Liver (tissue), 9 donors: ENCODE measurements around the gene NOTCH4. TPM values are rescaled to one million over a fixed set of nuclear protein-coding genes. Genes with fewer than 3 reads are reported as not detected.

Experiments
- DNase-seq: peaks from one replicate; pipeline ENCODE4 v3.0.0-alpha.2; 2017; ENCODE audit warnings: low spot score
- H3K27ac ChIP-seq, 2 donors: one replicate each; pipeline ENCODE4 v1.7.0; 2013; ENCODE audit warnings: inconsistent platforms in 2 of 2, low read length in 2 of 2, control low read depth in 1 of 2, low read depth in 1 of 2, mild to moderate bottlenecking in 1 of 2
- H3K27me3 ChIP-seq, 4 donors: one replicate each; pipeline versions ENCODE4 v1.6.1 to v1.7.0; 2013; ENCODE audit warnings: low read length in 3 of 4, inconsistent platforms in 1 of 4, mild to moderate bottlenecking in 1 of 4, moderate library complexity in 1 of 4; ENCODE audit not compliant: control insufficient read depth in 4 of 4, insufficient read depth in 4 of 4
- H3K36me3 ChIP-seq, 4 donors: one replicate each; pipeline versions ENCODE4 v1.6.1 to v1.7.0; 2013; ENCODE audit warnings: low read length in 3 of 4, mild to moderate bottlenecking in 3 of 4, low read depth in 1 of 4, moderate library complexity in 1 of 4; ENCODE audit not compliant: control insufficient read depth in 4 of 4, insufficient read depth in 3 of 4
- H3K4me1 ChIP-seq, 4 donors: one replicate each; pipeline versions ENCODE4 v1.6.1 to v1.7.0; 2013; ENCODE audit warnings: low read length in 3 of 4, mild to moderate bottlenecking in 3 of 4, moderate library complexity in 1 of 4; ENCODE audit not compliant: control insufficient read depth in 4 of 4, insufficient read depth in 4 of 4
- H3K4me3 ChIP-seq, 3 donors: one replicate each; pipeline versions ENCODE4 v1.6.1 to v1.7.0; 2013; ENCODE audit warnings: low read length in 3 of 3, control low read depth in 1 of 3, low read depth in 1 of 3, mild to moderate bottlenecking in 1 of 3
- H3K9ac ChIP-seq, 2 donors: one replicate each; pipeline ENCODE4 v1.7.0; 2013; ENCODE audit warnings: low read length in 2 of 2, mild to moderate bottlenecking in 2 of 2, moderate library complexity in 2 of 2, control low read depth in 1 of 2, low read depth in 1 of 2
- H3K9me3 ChIP-seq, 4 donors: one replicate each; pipeline versions ENCODE4 v1.6.1 to v1.7.0; 2013; ENCODE audit warnings: low read length in 3 of 4; ENCODE audit not compliant: control insufficient read depth in 4 of 4
- EGR1 ChIP-seq, 2 donors: IDR thresholded peaks; 2 replicates each; pipeline ENCODE4 v1.6.1; 2016 to 2018; ENCODE audit warnings: antibody characterized with exemption in 2 of 2, low read depth in 2 of 2
- FOXA1 ChIP-seq: IDR thresholded peaks from 2 replicates; pipeline ENCODE4 v1.6.1; 2016; ENCODE audit warnings: antibody characterized with exemption
- FOXA2 ChIP-seq: IDR thresholded peaks from 2 replicates; pipeline ENCODE4 v1.6.1; 2016; ENCODE audit warnings: antibody characterized with exemption
- GABPA ChIP-seq, 2 donors: IDR thresholded peaks in 1 of 2; conservative IDR thresholded peaks in 1 of 2; 2 replicates each; pipeline ENCODE4 v1.6.1; 2016; ENCODE audit warnings: antibody characterized with exemption in 2 of 2, mild to moderate bottlenecking in 1 of 2, moderate library complexity in 1 of 2
- HNF4A ChIP-seq, 2 donors: conservative IDR thresholded peaks; 2 replicates each; pipeline ENCODE4 v1.6.1; 2016; ENCODE audit warnings: antibody characterized with exemption in 2 of 2, mild to moderate bottlenecking in 2 of 2
- HNF4G ChIP-seq: IDR thresholded peaks from 2 replicates; pipeline ENCODE4 v1.6.1; 2016; ENCODE audit warnings: antibody characterized with exemption
- JUND ChIP-seq, 2 donors: IDR thresholded peaks; 2 replicates each; pipeline ENCODE4 v1.6.1; 2016; ENCODE audit warnings: antibody characterized with exemption in 2 of 2
- NR2F2 ChIP-seq: IDR thresholded peaks from 2 replicates; pipeline ENCODE4 v1.6.1; 2016; ENCODE audit warnings: antibody characterized with exemption
- RAD21 ChIP-seq, 2 donors: IDR thresholded peaks; 2 replicates each; pipeline ENCODE4 v1.6.1; 2016; ENCODE audit warnings: antibody characterized with exemption in 2 of 2, mild to moderate bottlenecking in 2 of 2
- RXRA ChIP-seq, 2 donors: IDR thresholded peaks; 2 replicates each; pipeline ENCODE4 v1.6.1; 2017 to 2018; ENCODE audit warnings: antibody characterized with exemption in 2 of 2, mild to moderate bottlenecking in 1 of 2
- SP1 ChIP-seq: IDR thresholded peaks from 2 replicates; pipeline ENCODE4 v1.6.1; 2018; ENCODE audit warnings: antibody characterized with exemption, mild to moderate bottlenecking
- TAF1 ChIP-seq: conservative IDR thresholded peaks from 2 replicates; pipeline ENCODE4 v1.6.1; 2016; ENCODE audit warnings: antibody characterized with exemption, mild to moderate bottlenecking
- YY1 ChIP-seq: IDR thresholded peaks from 2 replicates; pipeline ENCODE4 v1.6.1; 2016; ENCODE audit warnings: antibody characterized with exemption, mild to moderate bottlenecking
- WGBS: extraction: QIAGEN DNeasy Blood & Tissue Kit; methylation state at CpG from one replicate; pipeline ENCODE4 v1.1.7; 2013; 5-methylcytosine and 5-hydroxymethylcytosine counted together
- polyA plus RNA-seq, 2 donors: library from polyadenylated mRNA; stranded (reverse) in 1 of 2; unstranded in 1 of 2; fragments of 200-250 nt in 1 of 2; fragments of >200 nt in 1 of 2; fragmentation: Nextera tagmentation in 1 of 2; extraction: Ambion mirVana in 1 of 2; gene quantifications; one replicate each; pipeline versions ENCODE4 v1.2.1 to v1.2.3, GENCODE V29; 2013 to 2015
- total RNA-seq, 2 donors: library from RNA; depleted of rRNA; stranded (reverse); fragments of >200 nt; gene quantifications; one replicate each; pipeline ENCODE4 v1.2.3, GENCODE V29; 2014
- TF ChIP-seq, protein P1 (sequence below): IDR thresholded peaks from 2 replicates; pipeline ENCODE4 v1.6.1; 2016; ENCODE audit warnings: antibody characterized with exemption
- TF ChIP-seq, protein P2 (sequence below): IDR thresholded peaks from 2 replicates; pipeline ENCODE4 v1.6.1; 2016; ENCODE audit warnings: antibody characterized with exemption
- TF ChIP-seq, protein P3 (sequence below): IDR thresholded peaks from 2 replicates; pipeline ENCODE4 v1.6.1; 2016; ENCODE audit warnings: antibody characterized with exemption
- TF ChIP-seq, protein P4 (sequence below): fragments of 150-350 bp; IDR thresholded peaks from 2 replicates; pipeline ENCODE4 v1.5.1; 2017; ENCODE audit warnings: improper control_type of control experiment, low read depth, low read length; ENCODE audit not compliant: missing input control
- TF ChIP-seq, protein P5 (sequence below): IDR thresholded peaks from 2 replicates; pipeline ENCODE4 v1.6.1; 2016; ENCODE audit warnings: antibody characterized with exemption, mild to moderate bottlenecking
- donor health status: healthy.
- donor health status: healthy.
- donor health status: healthy.
- donor health status: healthy.
- donor health status: healthy.

NOTCH4 gene
- total and polyA plus RNA-seq, 4 donors: 2.6 to 15.1 (median 8.8) TPM

DNA sequence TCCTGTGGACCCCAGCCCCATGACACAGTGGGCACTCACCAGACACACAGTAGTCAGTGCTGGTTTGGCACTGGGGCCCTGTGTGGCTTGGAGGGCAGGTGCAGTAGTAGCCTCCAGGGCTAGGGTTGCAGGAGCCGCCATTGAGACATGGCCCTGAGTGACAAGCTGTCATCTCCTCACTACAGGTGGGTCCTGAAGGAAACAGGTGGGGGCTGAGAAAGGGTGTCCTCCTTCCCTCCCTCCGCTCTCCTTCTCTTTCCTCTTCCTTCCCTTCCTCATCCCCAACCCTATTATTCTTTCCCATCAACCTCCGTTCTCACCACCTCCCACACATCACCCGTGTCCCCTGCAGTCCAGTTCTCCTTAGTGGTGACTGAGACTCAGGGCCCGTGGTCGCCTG lies 10.2 kb downstream of the NOTCH4 start:
- no peaks in the 10 kb centered on the region for H3K27me3 ChIP-seq
- H3K27ac ChIP-seq: no peak overlapping the region
- no peak for TF ChIP-seq TAF1
- no peak for TF ChIP-seq NR2F2
- no peak for TF ChIP-seq FOXA1
- TF ChIP-seq YY1: no peak
- TF ChIP-seq, protein P1, sequence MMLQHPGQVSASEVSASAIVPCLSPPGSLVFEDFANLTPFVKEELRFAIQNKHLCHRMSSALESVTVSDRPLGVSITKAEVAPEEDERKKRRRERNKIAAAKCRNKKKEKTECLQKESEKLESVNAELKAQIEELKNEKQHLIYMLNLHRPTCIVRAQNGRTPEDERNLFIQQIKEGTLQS: no peak
- TF ChIP-seq EGR1 (IDR thresholded peaks at IDR 0.05; ENCODE audit: low read depth in 2 of 2): no peak
- no peak for TF ChIP-seq HNF4G
- TF ChIP-seq GABPA (IDR thresholded peaks at IDR 0.05 in 1 of 2, conservative IDR thresholded peaks at IDR 0.05 in 1 of 2): no peak
- no peak for TF ChIP-seq JUND (IDR thresholded peaks at IDR 0.05)
- no peak for TF ChIP-seq RXRA (IDR thresholded peaks at IDR 0.05)
- no peak for TF ChIP-seq FOXA2
- TF ChIP-seq, protein P2, sequence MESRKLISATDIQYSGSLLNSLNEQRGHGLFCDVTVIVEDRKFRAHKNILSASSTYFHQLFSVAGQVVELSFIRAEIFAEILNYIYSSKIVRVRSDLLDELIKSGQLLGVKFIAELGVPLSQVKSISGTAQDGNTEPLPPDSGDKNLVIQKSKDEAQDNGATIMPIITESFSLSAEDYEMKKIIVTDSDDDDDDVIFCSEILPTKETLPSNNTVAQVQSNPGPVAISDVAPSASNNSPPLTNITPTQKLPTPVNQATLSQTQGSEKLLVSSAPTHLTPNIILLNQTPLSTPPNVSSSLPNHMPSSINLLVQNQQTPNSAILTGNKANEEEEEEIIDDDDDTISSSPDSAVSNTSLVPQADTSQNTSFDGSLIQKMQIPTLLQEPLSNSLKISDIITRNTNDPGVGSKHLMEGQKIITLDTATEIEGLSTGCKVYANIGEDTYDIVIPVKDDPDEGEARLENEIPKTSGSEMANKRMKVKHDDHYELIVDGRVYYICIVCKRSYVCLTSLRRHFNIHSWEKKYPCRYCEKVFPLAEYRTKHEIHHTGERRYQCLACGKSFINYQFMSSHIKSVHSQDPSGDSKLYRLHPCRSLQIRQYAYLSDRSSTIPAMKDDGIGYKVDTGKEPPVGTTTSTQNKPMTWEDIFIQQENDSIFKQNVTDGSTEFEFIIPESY: no peak
- no peak for TF ChIP-seq HNF4A (conservative IDR thresholded peaks at IDR 0.05)
- TF ChIP-seq, protein P3, sequence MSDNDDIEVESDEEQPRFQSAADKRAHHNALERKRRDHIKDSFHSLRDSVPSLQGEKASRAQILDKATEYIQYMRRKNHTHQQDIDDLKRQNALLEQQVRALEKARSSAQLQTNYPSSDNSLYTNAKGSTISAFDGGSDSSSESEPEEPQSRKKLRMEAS: no peak
- TF ChIP-seq, protein P4, sequence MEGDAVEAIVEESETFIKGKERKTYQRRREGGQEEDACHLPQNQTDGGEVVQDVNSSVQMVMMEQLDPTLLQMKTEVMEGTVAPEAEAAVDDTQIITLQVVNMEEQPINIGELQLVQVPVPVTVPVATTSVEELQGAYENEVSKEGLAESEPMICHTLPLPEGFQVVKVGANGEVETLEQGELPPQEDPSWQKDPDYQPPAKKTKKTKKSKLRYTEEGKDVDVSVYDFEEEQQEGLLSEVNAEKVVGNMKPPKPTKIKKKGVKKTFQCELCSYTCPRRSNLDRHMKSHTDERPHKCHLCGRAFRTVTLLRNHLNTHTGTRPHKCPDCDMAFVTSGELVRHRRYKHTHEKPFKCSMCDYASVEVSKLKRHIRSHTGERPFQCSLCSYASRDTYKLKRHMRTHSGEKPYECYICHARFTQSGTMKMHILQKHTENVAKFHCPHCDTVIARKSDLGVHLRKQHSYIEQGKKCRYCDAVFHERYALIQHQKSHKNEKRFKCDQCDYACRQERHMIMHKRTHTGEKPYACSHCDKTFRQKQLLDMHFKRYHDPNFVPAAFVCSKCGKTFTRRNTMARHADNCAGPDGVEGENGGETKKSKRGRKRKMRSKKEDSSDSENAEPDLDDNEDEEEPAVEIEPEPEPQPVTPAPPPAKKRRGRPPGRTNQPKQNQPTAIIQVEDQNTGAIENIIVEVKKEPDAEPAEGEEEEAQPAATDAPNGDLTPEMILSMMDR: no peak
- no peak for TF ChIP-seq SP1
- TF ChIP-seq, protein P5, sequence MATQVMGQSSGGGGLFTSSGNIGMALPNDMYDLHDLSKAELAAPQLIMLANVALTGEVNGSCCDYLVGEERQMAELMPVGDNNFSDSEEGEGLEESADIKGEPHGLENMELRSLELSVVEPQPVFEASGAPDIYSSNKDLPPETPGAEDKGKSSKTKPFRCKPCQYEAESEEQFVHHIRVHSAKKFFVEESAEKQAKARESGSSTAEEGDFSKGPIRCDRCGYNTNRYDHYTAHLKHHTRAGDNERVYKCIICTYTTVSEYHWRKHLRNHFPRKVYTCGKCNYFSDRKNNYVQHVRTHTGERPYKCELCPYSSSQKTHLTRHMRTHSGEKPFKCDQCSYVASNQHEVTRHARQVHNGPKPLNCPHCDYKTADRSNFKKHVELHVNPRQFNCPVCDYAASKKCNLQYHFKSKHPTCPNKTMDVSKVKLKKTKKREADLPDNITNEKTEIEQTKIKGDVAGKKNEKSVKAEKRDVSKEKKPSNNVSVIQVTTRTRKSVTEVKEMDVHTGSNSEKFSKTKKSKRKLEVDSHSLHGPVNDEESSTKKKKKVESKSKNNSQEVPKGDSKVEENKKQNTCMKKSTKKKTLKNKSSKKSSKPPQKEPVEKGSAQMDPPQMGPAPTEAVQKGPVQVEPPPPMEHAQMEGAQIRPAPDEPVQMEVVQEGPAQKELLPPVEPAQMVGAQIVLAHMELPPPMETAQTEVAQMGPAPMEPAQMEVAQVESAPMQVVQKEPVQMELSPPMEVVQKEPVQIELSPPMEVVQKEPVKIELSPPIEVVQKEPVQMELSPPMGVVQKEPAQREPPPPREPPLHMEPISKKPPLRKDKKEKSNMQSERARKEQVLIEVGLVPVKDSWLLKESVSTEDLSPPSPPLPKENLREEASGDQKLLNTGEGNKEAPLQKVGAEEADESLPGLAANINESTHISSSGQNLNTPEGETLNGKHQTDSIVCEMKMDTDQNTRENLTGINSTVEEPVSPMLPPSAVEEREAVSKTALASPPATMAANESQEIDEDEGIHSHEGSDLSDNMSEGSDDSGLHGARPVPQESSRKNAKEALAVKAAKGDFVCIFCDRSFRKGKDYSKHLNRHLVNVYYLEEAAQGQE: no peak
- no peak for TF ChIP-seq RAD21 (IDR thresholded peaks at IDR 0.05)
- H3K4me1 ChIP-seq: no peaks in the 10 kb centered on the region
- H3K9ac ChIP-seq: no peak overlapping the region
- WGBS: 92% methylated on average over 6 of the region's 6 CpGs
- DNase-seq: no peak
- H3K36me3 ChIP-seq: no peaks in the 10 kb centered on the region
- no peak overlapping the region for H3K4me3 ChIP-seq
- no peaks in the 10 kb centered on the region for H3K9me3 ChIP-seq
